Measurements from ENCODE around the gene WDR1. TPM values are rescaled to one million over a fixed set of nuclear protein-coding genes. Genes with fewer than 3 reads are reported as not detected.

The WDR1 gene
- total and polyA plus RNA-seq, 7 experiments from 2014 or later: 242 to 470 (median 330) TPM

GRCh38 chr4:10105421-10105820, 11.2 kb downstream of the WDR1 start:
- H3K4me1 Mint-ChIP-seq: peaks cover 90 to 100% (median 98%) of the 10 kb centered on the region in 7 donors
- H3K9me3 ChIP-seq (ENCODE audit: control insufficient read depth in 2 of 3, low read length in 3 of 3): no peaks in the 10 kb centered on the region
- POLR2A ChIA-PET: interaction anchor here (0.6 to 19.0 kb wide), 4 partner anchors 9 to 86 kb away, joined by 3 to 341 read pairs (median 64); partner anchors contain the start of gene WDR1
- no peak for DNase-seq
- H3K4me1 ChIP-seq (ENCODE audit: control insufficient read depth in 2 of 2, insufficient read depth in 2 of 2, low read length in 2 of 2): peaks cover 79 to 94% of the 10 kb centered on the region in 2 donors
- intact Hi-C loops (cut with micrococcal nuclease): loop anchor here in 1 of 2 donors (5.0 kb wide), 1 partner anchor 432 kb away; no protein-coding TSS in a partner anchor
- no peaks in the 10 kb centered on the region for H3K9me3 Mint-ChIP-seq
- peak overlapping the region; percentile 73 to 93 (median 89) for H3K27ac Mint-ChIP-seq
- peak overlapping the region; percentile 57 to 97 (median 67) for H3K4me3 Mint-ChIP-seq
- peak overlapping the region; percentile 66 for H3K27ac ChIP-seq (ENCODE audit: low read depth, low read length)
- H3K27me3 ChIP-seq (ENCODE audit: control insufficient read depth in 2 of 2, insufficient read depth in 2 of 2, low read length in 2 of 2): no peaks in the 10 kb centered on the region
- CTCF ChIA-PET: no interaction called here
- ATAC-seq: no peak
- H3K36me3 ChIP-seq (ENCODE audit: control insufficient read depth in 2 of 3, insufficient read depth in 3 of 3, low read length in 3 of 3): peaks cover 0 to 65% (median 16%) of the 10 kb centered on the region in 3 experiments
- H3K27me3 Mint-ChIP-seq: no peaks in the 10 kb centered on the region
- H3K36me3 Mint-ChIP-seq: peaks cover 4 to 40% (median 16%) of the 10 kb centered on the region in 5 donors
- H3K4me3 ChIP-seq (ENCODE audit: low read length): no peak overlapping the region

- intact Hi-C loops (cut with micrococcal nuclease): loop anchor here (1.0 to 5.0 kb wide), 2 partner anchors 9 to 432 kb away; no protein-coding TSS in a partner anchor
- peaks cover 0 to 60% (median 16%) of the 10 kb centered on the region in 3 experiments for H3K36me3 ChIP-seq (ENCODE audit: control insufficient read depth in 2 of 3, insufficient read depth in 3 of 3, low read length in 3 of 3)
- DNase-seq (no peak), ATAC-seq (no peak)
- ChIA-PET POLR2A (interaction anchor here (13.1 to 19.0 kb wide), 2 partner anchors 8 to 17 kb away, joined by 124 to 341 read pairs; partner anchors contain the start of gene WDR1), CTCF (no interaction called here)
- peak overlapping the region; percentile 73 to 93 (median 89) for H3K27ac Mint-ChIP-seq
- H3K4me1 ChIP-seq (ENCODE audit: control insufficient read depth in 2 of 2, insufficient read depth in 2 of 2, low read length in 2 of 2): peaks cover 79 to 94% of the 10 kb centered on the region in 2 donors
- H3K36me3 Mint-ChIP-seq: peaks cover 4 to 42% (median 13%) of the 10 kb centered on the region in 5 donors
- no peak overlapping the region for H3K4me3 ChIP-seq (ENCODE audit: low read length)
- H3K9me3 Mint-ChIP-seq: no peaks in the 10 kb centered on the region
- H3K4me3 Mint-ChIP-seq: peak overlapping the region; percentile 57 to 97 (median 67)
- peaks cover 91 to 100% (median 98%) of the 10 kb centered on the region in 7 donors for H3K4me1 Mint-ChIP-seq
- no peaks in the 10 kb centered on the region for H3K27me3 Mint-ChIP-seq
- H3K9me3 ChIP-seq (ENCODE audit: control insufficient read depth in 2 of 3, low read length in 3 of 3): no peaks in the 10 kb centered on the region
- H3K27ac ChIP-seq (ENCODE audit: low read depth, low read length): peak overlapping the region; percentile 66
- no peaks in the 10 kb centered on the region for H3K27me3 ChIP-seq (ENCODE audit: control insufficient read depth in 2 of 2, insufficient read depth in 2 of 2, low read length in 2 of 2)
Observed at GRCh38 chr4:10104991-10105276, 11.7 kb downstream of the WDR1 start.

GRCh38 chr4:10104211-10104990, 12.2 kb downstream of the WDR1 start:
- Mint-ChIP-seq H3K36me3 (peaks cover 4 to 44% (median 10%) of the 10 kb centered on the region in 5 donors), H3K9me3 (no peaks in the 10 kb centered on the region), H3K4me1 (peaks cover 91 to 100% (median 98%) of the 10 kb centered on the region in 7 donors), H3K4me3 (peak overlapping the region; percentile 18 to 97 (median 66)), H3K27ac (peak overlapping the region; percentile 73 to 93 (median 89)), H3K27me3 (no peaks in the 10 kb centered on the region)
- no peak for DNase-seq
- H3K36me3 ChIP-seq (ENCODE audit: control insufficient read depth in 2 of 3, insufficient read depth in 3 of 3, low read length in 3 of 3): peaks cover 0 to 56% (median 15%) of the 10 kb centered on the region in 3 experiments
- no peaks in the 10 kb centered on the region for H3K27me3 ChIP-seq (ENCODE audit: control insufficient read depth in 2 of 2, insufficient read depth in 2 of 2, low read length in 2 of 2)
- CTCF ChIA-PET: no interaction called here
- POLR2A ChIA-PET: interaction anchor here (0.6 to 19.0 kb wide), 4 partner anchors 8 to 75 kb away, joined by 3 to 341 read pairs (median 71); partner anchors contain the start of gene WDR1
- no peaks in the 10 kb centered on the region for H3K9me3 ChIP-seq (ENCODE audit: control insufficient read depth in 2 of 3, low read length in 3 of 3)
- no peak for ATAC-seq
- no peak overlapping the region for H3K4me3 ChIP-seq (ENCODE audit: low read length)
- intact Hi-C loops (cut with micrococcal nuclease): loop anchor here in 1 of 2 donors (1.0 kb wide), 1 partner anchor 8 kb away; no protein-coding TSS in a partner anchor
- peak overlapping the region; percentile 66 for H3K27ac ChIP-seq (ENCODE audit: low read depth, low read length)
- peaks cover 79 to 94% of the 10 kb centered on the region in 2 donors for H3K4me1 ChIP-seq (ENCODE audit: control insufficient read depth in 2 of 2, insufficient read depth in 2 of 2, low read length in 2 of 2)

DNA sequence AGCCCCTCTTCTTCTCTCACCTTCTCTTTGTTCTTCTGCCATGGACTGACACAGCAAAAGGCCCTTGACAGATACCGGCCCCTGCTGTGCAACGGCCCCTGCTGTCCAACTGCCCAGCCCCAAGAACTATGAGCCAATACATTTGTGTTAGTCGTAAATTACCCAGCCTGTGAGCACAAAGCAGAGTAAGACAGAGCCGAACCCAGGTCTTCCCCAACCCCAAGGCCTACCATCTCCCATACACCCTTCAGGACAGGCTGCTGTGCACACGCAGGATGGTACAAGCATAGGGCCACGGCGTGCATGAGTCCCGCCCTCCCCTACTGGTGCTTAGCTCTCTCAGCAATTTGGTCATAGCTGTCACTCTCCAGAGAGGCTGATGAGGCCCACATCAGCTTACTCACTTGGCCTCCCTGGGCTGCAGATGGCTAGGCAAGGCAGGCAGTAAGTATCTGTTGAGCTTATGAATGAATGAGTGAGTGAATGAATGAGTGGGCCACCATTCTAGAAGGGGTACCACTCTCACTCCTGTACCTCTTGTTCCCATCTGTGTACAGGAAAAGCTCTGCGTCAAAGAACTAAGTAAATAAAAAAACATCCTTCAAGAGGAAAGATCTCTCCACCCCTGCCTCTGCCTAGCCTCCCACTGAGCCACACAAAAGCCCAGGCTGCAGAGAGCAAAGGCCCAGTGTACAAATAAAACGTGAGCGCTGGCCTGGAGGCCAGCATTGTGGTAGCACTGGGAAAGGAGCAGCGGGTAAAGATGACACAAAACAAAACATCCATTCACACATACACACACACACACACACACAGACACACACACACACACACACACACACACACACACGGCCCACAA, 13.9 kb downstream of the WDR1 start:
- H3K4me1 Mint-ChIP-seq: peaks cover 83 to 100% (median 95%) of the 10 kb centered on the region in 7 donors
- H3K27me3 Mint-ChIP-seq: no peaks in the 10 kb centered on the region
- intact Hi-C loops (cut with micrococcal nuclease): no loop called here
- peak overlapping the region in 9 of 10 donors; percentile 44 to 97 (median 56) for H3K4me3 Mint-ChIP-seq
- H3K9me3 Mint-ChIP-seq: no peaks in the 10 kb centered on the region
- peak overlapping the region; percentile 46 to 95 (median 89) for H3K27ac Mint-ChIP-seq
- no peaks in the 10 kb centered on the region for H3K27me3 ChIP-seq (ENCODE audit: control insufficient read depth in 2 of 2, insufficient read depth in 2 of 2, low read length in 2 of 2)
- no peaks in the 10 kb centered on the region for H3K9me3 ChIP-seq (ENCODE audit: control insufficient read depth in 2 of 3, low read length in 3 of 3)
- H3K4me1 ChIP-seq (ENCODE audit: control insufficient read depth in 2 of 2, insufficient read depth in 2 of 2, low read length in 2 of 2): peaks cover 75 to 80% of the 10 kb centered on the region in 2 donors
- CTCF ChIA-PET: interaction anchor here (0.6 to 1.1 kb wide), 2 partner anchors 56 to 84 kb away, joined by 3 read pairs; no protein-coding TSS in a partner anchor
- H3K36me3 ChIP-seq (ENCODE audit: control insufficient read depth in 2 of 3, insufficient read depth in 3 of 3, low read length in 3 of 3): peaks cover 5 to 52% (median 17%) of the 10 kb centered on the region in 3 experiments
- ATAC-seq: no peak
- peaks cover 1 to 42% (median 11%) of the 10 kb centered on the region in 5 donors for H3K36me3 Mint-ChIP-seq
- POLR2A ChIA-PET: interaction anchor here (0.7 to 19.0 kb wide), 7 partner anchors 6 to 132 kb away, joined by 3 to 341 read pairs (median 4); partner anchors contain the start of gene WDR1
- H3K4me3 ChIP-seq (ENCODE audit: low read length): no peak overlapping the region
- peak overlapping the region; percentile 66 for H3K27ac ChIP-seq (ENCODE audit: low read depth, low read length)
- no peak for DNase-seq

GRCh38 chr4:10101671-10102473, 14.7 kb downstream of the WDR1 start:
- Histone ChIP-seq H3K4me1 (ENCODE audit: control insufficient read depth in 2 of 2, insufficient read depth in 2 of 2, low read length in 2 of 2) (peaks cover 75 to 77% of the 10 kb centered on the region in 2 donors), H3K36me3 (ENCODE audit: control insufficient read depth in 2 of 3, insufficient read depth in 3 of 3, low read length in 3 of 3) (peaks cover 9 to 56% (median 25%) of the 10 kb centered on the region in 3 experiments), H3K4me3 (ENCODE audit: low read length) (no peak overlapping the region), H3K9me3 (ENCODE audit: control insufficient read depth in 2 of 3, low read length in 3 of 3) (no peaks in the 10 kb centered on the region), H3K27me3 (ENCODE audit: control insufficient read depth in 2 of 2, insufficient read depth in 2 of 2, low read length in 2 of 2) (no peaks in the 10 kb centered on the region), H3K27ac (ENCODE audit: low read depth, low read length) (peak overlapping the region; percentile 67)
- Mint-ChIP-seq H3K27ac (peak overlapping the region; percentile 46 to 95 (median 89)), H3K36me3 (peaks cover 9 to 48% (median 14%) of the 10 kb centered on the region in 5 donors), H3K4me1 (peaks cover 81 to 100% (median 96%) of the 10 kb centered on the region in 7 donors), H3K27me3 (no peaks in the 10 kb centered on the region), H3K4me3 (peak overlapping the region; percentile 20 to 97 (median 62)), H3K9me3 (no peaks in the 10 kb centered on the region)
- DNase-seq: no peak
- ATAC-seq: no peak
- POLR2A ChIA-PET: interaction anchor here (1.4 to 19.0 kb wide), 3 partner anchors 9 to 20 kb away, joined by 3 to 341 read pairs (median 18); partner anchors contain the start of gene WDR1
- CTCF ChIA-PET: interaction anchor here (1.1 kb wide), 1 partner anchor 57 kb away, joined by 3 read pairs; no protein-coding TSS in a partner anchor
- intact Hi-C loops (cut with micrococcal nuclease): no loop called here

Measured in naive thymus-derived CD4-positive, alpha-beta T cell (primary cell).